HepG2 (cell line): ENCODE data around the gene TRAPPC10. TPM values are rescaled to one million over a fixed set of nuclear protein-coding genes. Genes with fewer than 3 reads are reported as not detected.

Experiments used
- ATAC-seq: fragments of 200-7000 bp; cut with Tn5 transposase; 3 replicates; pipeline ENCODE4 v1.9.1; 2020; ENCODE audit warnings: mild to moderate bottlenecking, moderate library complexity
- BruUV-seq: library from RNA; stranded (reverse); fragments of 400-500 nt; replicated peaks from 2 replicates; lab custom pipeline; 2021; lab: Mats Ljungman, UMichigan
- CTCF ChIA-PET: fragments of 300-600 bp; formaldehyde crosslinking; extraction: SDS; loops from one replicate; lab custom pipeline; 2021; ENCODE audit warnings: low total read pairs, inconsistent platforms, low intra/inter-chr PET ratio; lab: Yijun Ruan, JAX
- POLR2A ChIA-PET: fragments of 350-600 bp; sonication (Branson Sonifier 250); formaldehyde crosslinking; loops from one replicate; lab custom pipeline; 2020; ENCODE audit warnings: antibody characterized with exemption, inconsistent platforms; lab: Yijun Ruan, JAX
- DNase-seq: peaks from one replicate; pipeline ENCODE4 v3.0.0-alpha.2; 2015; ENCODE audit warnings: low spot score
- FAIRE-seq: peaks from 3 replicates; lab custom pipeline; 2011; peaks lifted over from hg19 to GRCh38; lab: Jason Lieb, UNC
- H2AFZ ChIP-seq: one replicate; pipeline ENCODE4 v1.6.1; 2011; ENCODE audit warnings: low read length, inconsistent platforms
- H3K27ac ChIP-seq: fragments of 300-600 bp; 3 replicates; pipeline ENCODE4 v1.8.0; 2011; ENCODE audit warnings: mixed run types, mild to moderate bottlenecking, mixed read lengths, low read length, inconsistent platforms; ENCODE audit not compliant: insufficient read depth; ENCODE audit errors: extremely low read length
- H3K27me3 ChIP-seq, 2 experiments: fragments of 200-600 bp in 1 of 2; 2 replicates in 1 of 2; 3 replicates in 1 of 2; pipeline versions ENCODE4 v1.6.0 to v1.8.0; 2011; ENCODE audit warnings: low read length in 2 of 2, mild to moderate bottlenecking in 2 of 2, moderate library complexity in 2 of 2, inconsistent platforms in 1 of 2; ENCODE audit not compliant: insufficient read depth in 2 of 2, control insufficient read depth in 1 of 2
- H3K36me3 ChIP-seq, 2 experiments: fragments of 200-600 bp in 1 of 2; replicated peaks in 1 of 2; 2 replicates in 1 of 2; 3 replicates in 1 of 2; pipeline versions ENCODE4 v1.5.1 to v1.8.0; 2011; ENCODE audit warnings: low read length in 2 of 2, inconsistent platforms in 1 of 2; ENCODE audit not compliant: insufficient read depth in 2 of 2, control insufficient read depth in 1 of 2
- H3K4me1 ChIP-seq: 2 replicates; pipeline ENCODE4 v1.5.1; 2012; ENCODE audit warnings: low read length, inconsistent platforms; ENCODE audit not compliant: insufficient read depth
- H3K4me2 ChIP-seq: 2 replicates; pipeline ENCODE4 v1.6.0; 2011; ENCODE audit warnings: low read depth, low read length, inconsistent platforms
- H3K4me3 ChIP-seq, 3 experiments: fragments of 200-600 bp in 1 of 3; sonication (generic), shearing (Covaris generic) in 1 of 3; replicated peaks in 1 of 3; 2 replicates each; pipeline ENCODE4 v1.5.1; 2011 to 2016; ENCODE audit warnings: low read length in 3 of 3, inconsistent platforms in 2 of 3, low read depth in 2 of 3, mild to moderate bottlenecking in 2 of 3, control low read depth in 1 of 3, mixed read lengths in 1 of 3; ENCODE audit not compliant: insufficient read depth in 1 of 3
- H3K79me2 ChIP-seq: one replicate; pipeline ENCODE4 v1.6.1; 2011; ENCODE audit warnings: low read length, inconsistent platforms; ENCODE audit not compliant: insufficient read depth
- H3K9ac ChIP-seq: 2 replicates; pipeline ENCODE4 v1.6.0; 2011; ENCODE audit warnings: mild to moderate bottlenecking, low read depth, low read length, inconsistent platforms; ENCODE audit not compliant: insufficient read depth
- H3K9me3 ChIP-seq: 2 replicates; pipeline ENCODE4 v1.5.1; 2012; ENCODE audit warnings: mild to moderate bottlenecking, low read length
- H4K20me1 ChIP-seq: 2 replicates; pipeline ENCODE4 v1.6.0; 2011; ENCODE audit warnings: inconsistent platforms, mild to moderate bottlenecking, low read length, moderate library complexity; ENCODE audit not compliant: insufficient read depth
- KMT2A ChIP-seq: sonication (generic); formaldehyde crosslinking; IDR thresholded peaks from 2 replicates; pipeline ENCODE4 v1.4.0; 2020; ENCODE audit warnings: missing genetic modification reagents
- TAF15 ChIP-seq: fragments of 200-400 bp; formaldehyde crosslinking; IDR thresholded peaks from one replicate; pipeline ENCODE4 v1.6.1; 2018; ENCODE audit warnings: mild to moderate bottlenecking, low read depth, low read length; ENCODE audit not compliant: poor library complexity, severe bottlenecking
- ZBTB40 ChIP-seq, 2 experiments: fragments of 450-650 bp in 1 of 2; sonication (generic) in 1 of 2; formaldehyde crosslinking in 1 of 2; IDR thresholded peaks; 2 replicates each; pipeline versions ENCODE4 v1.6.1 to v1.8.0; 2016 to 2022; ENCODE audit warnings: antibody characterized with exemption in 1 of 2, mild to moderate bottlenecking in 1 of 2, missing genetic modification reagents in 1 of 2
- ZNF747 ChIP-seq: sonication (generic); formaldehyde crosslinking; IDR thresholded peaks from 2 replicates; pipeline ENCODE4 v1.8.1; 2023; ENCODE audit warnings: missing genetic modification reagents, mild to moderate bottlenecking, borderline replicate concordance
- ZNF841 ChIP-seq: sonication (generic); formaldehyde crosslinking; IDR thresholded peaks from 2 replicates; pipeline ENCODE4 v1.8.1; 2023; ENCODE audit warnings: missing genetic modification reagents, borderline replicate concordance
- WGBS: methylation state at CpG from one replicate; pipeline ENCODE4 v1.1.6; 2017; ENCODE audit warnings: low lambda C conversion rate; 5-methylcytosine and 5-hydroxymethylcytosine counted together
- in situ Hi-C: cut with HindIII; loops from 2 replicates; pipeline ENCODE4 v1.10.0; 2017; ENCODE audit warnings: low pct_unique_long_range_greater_than_20kb; ENCODE audit not compliant: extremely low pct_ligation_motif_present
- intact Hi-C: fragments of 100-400 bp; cut with micrococcal nuclease; formaldehyde crosslinking; loops from one replicate; pipeline ENCODE4 v1.10.0; 2022; ENCODE audit not compliant: unreplicated experiment
- polyA plus RNA-seq, 8 experiments: library from polyadenylated mRNA; depleted of rRNA in 3 of 8; stranded (reverse) in 7 of 8; unstranded in 1 of 8; fragments of >200 nt; fragmentation: Illumina TruSeq in 4 of 8; extraction: Trizol in 4 of 8; gene quantifications; 2 replicates each; pipeline versions ENCODE4 v1.2.1 to v1.2.3, GENCODE V29; 2011 to 2016; ENCODE audit warnings: low read depth in 4 of 8, missing spikeins in 1 of 8, mixed read lengths in 1 of 8; ENCODE audit not compliant: insufficient read depth in 1 of 8
- total RNA-seq, 5 experiments: library from RNA; depleted of rRNA; stranded (reverse); fragments of >200 nt; fragmentation: Illumina TruSeq; extraction: Trizol; gene quantifications; 2 replicates each; pipeline ENCODE4 v1.2.3, GENCODE V29; 2016; ENCODE audit warnings: low read depth in 1 of 5
- TF ChIP-seq, protein P1 (sequence below): sonication (generic); formaldehyde crosslinking; IDR thresholded peaks from 2 replicates; pipeline ENCODE4 v1.5.0; 2020; ENCODE audit warnings: mild to moderate bottlenecking, missing genetic modification reagents, moderate library complexity
- TF ChIP-seq, protein P2 (sequence below): sonication (generic); formaldehyde crosslinking; IDR thresholded peaks from 2 replicates; pipeline ENCODE4 v1.5.1; 2020; ENCODE audit warnings: missing genetic modification reagents, mild to moderate bottlenecking, borderline replicate concordance

Gene TRAPPC10
- total and polyA plus RNA-seq, 2 of the 13 experiments (the other 11 are each of a cell fraction or from before 2014, with no cell fraction given), result 10.6 to 16.5 TPM

DNA sequence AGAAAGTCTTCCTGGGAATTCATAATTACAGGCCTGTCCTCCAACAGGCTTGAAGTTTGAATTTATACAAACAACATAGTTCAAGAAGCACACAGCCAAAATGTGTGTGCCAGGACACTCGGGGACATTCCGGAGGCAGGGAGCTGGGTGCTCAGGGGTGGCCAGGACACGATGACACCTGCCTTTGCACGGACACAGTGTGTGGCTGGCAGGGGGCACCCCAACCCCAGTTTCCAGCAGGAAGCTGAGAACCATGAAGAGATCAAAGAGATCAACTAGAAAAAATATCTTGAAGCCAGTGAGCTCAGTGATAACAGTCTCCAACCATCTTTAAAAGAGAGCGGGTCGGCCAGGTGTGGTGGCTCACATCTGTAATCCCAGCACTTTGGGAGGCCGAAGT, 32.5 kb upstream of the TRAPPC10 start:
- POLR2A ChIA-PET, result no interaction called here
- H3K27ac ChIP-seq, result no peak overlapping the region
- TF ChIP-seq, protein P1, sequence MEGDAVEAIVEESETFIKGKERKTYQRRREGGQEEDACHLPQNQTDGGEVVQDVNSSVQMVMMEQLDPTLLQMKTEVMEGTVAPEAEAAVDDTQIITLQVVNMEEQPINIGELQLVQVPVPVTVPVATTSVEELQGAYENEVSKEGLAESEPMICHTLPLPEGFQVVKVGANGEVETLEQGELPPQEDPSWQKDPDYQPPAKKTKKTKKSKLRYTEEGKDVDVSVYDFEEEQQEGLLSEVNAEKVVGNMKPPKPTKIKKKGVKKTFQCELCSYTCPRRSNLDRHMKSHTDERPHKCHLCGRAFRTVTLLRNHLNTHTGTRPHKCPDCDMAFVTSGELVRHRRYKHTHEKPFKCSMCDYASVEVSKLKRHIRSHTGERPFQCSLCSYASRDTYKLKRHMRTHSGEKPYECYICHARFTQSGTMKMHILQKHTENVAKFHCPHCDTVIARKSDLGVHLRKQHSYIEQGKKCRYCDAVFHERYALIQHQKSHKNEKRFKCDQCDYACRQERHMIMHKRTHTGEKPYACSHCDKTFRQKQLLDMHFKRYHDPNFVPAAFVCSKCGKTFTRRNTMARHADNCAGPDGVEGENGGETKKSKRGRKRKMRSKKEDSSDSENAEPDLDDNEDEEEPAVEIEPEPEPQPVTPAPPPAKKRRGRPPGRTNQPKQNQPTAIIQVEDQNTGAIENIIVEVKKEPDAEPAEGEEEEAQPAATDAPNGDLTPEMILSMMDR (CRISPR knock-in tag), result peak; percentile 31
- TF ChIP-seq ZBTB40 (IDR thresholded peaks at IDR 0.05) (no peak), ZBTB40 (CRISPR knock-in tag; IDR thresholded peaks at IDR 0.05) (no peak), KMT2A (CRISPR knock-in tag) (no peak), ZNF841 (CRISPR knock-in tag) (no peak), ZNF747 (CRISPR knock-in tag) (no peak), TAF15 (no peak)
- TF ChIP-seq, protein P2, sequence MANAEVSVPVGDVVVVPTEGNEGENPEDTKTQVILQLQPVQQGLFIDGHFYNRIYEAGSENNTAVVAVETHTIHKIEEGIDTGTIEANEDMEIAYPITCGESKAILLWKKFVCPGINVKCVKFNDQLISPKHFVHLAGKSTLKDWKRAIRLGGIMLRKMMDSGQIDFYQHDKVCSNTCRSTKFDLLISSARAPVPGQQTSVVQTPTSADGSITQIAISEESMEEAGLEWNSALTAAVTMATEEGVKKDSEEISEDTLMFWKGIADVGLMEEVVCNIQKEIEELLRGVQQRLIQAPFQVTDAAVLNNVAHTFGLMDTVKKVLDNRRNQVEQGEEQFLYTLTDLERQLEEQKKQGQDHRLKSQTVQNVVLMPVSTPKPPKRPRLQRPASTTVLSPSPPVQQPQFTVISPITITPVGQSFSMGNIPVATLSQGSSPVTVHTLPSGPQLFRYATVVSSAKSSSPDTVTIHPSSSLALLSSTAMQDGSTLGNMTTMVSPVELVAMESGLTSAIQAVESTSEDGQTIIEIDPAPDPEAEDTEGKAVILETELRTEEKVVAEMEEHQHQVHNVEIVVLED (CRISPR knock-in tag), result no peak

More for the DNA sequence above, 32.5 kb upstream of the TRAPPC10 start:
- Histone ChIP-seq H3K4me1 (0 out of 2 replicates have a peak, but pooled peaks cover 5% of the 10 kb centered on the region), H4K20me1 (no peaks in the 10 kb centered on the region), H2AFZ (no peak overlapping the region), H3K79me2 (no peaks in the 10 kb centered on the region), H3K36me3 (peaks cover 3 to 17% of the 10 kb centered on the region in 2 experiments; a peak in 3 of 5 replicates), H3K9ac (no peak overlapping the region), H3K4me2 (no peak overlapping the region), H3K27me3 (no peaks in the 10 kb centered on the region), H3K4me3 (no peak overlapping the region), H3K9me3 (no peaks in the 10 kb centered on the region)
- DNase-seq (no peak), ATAC-seq (no peak), FAIRE-seq (no peak)
- in situ Hi-C loops (no loop called here), intact Hi-C loops (no loop called here)
- no TSS peak for BruUV-seq
- CTCF ChIA-PET, result no interaction called here
- WGBS, result 90% methylated on average over 7 of the region's 7 CpGs
